ENCODE results near the gene CES2. TPM values are rescaled to one million over a fixed set of nuclear protein-coding genes. Genes with fewer than 3 reads are reported as not detected.

Gene CES2
- total RNA-seq, 2 donors from 2014 or later, result 27.6 to 48.0 TPM

GRCh38 chr16:66899945-66900710, 35.2 kb upstream of the CES2 start:
- DNase-seq, result peak; percentile 85
- peak; percentile 16 to 53 for ATAC-seq
- intact Hi-C loops (cut with DNase I), result loop anchor here in 1 of 2 donors (5.0 to 10.0 kb wide), 2 partner anchors 47 to 285 kb away; partner anchors contain the start of gene MATCAP1

DNA sequence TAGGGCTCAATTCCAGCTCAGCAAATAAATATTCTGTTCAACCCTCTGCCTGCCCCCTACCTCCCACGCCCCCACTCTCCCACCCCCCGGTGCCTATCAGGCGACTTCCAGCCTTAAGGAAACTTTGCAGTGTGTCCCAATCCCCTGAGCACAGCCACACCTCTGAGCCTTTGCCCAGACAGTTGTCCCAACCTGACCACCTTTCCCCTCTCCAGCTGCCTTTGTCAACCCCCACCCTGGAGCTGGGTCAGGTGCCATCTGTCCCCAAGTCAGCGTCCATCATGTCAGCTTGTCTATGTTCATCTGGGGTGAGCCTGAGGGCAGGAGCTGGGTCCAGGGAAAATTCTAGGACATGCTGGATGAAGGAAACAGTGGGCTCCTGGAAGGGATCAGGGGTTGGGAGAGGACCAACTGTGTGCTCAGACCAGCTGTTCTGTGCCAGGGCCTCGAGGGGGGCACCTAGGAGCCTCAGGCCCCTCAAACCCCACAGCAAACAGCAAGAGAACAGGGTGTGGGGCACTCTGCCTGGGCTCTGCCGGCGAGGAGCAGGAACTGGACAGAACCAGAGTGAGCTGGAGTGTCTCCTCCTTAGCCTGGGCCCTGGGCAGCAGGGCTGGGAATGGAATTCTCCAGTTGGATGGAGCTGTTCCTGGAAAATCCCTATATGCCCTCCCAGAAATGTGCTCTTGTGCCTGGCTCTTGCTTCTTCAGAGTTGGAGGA, 34.4 kb upstream of the CES2 start:
- intact Hi-C loops (cut with DNase I), result no loop called here
- ATAC-seq (no peak), DNase-seq (peak; percentile 23)

DNA sequence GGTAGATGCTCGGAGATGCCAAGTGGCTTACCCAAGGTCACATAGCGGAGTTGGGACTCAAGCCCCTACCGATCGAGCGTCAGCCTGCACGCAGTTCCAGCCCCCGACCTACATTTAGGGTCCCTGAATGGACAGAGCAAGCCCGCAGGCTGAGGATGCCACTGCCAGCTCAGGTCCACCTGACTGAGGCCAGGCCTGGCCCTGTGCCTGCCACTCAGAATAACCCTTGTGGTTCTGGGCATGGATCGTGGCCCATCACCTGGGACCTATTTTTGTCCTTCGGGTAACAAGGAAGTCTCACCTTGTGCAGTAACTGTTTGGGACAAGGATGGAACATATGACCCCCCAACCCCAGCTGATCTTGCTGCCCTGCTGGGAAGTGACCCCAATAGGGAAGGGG, 33.7 kb upstream of the CES2 start:
- DNase-seq, result peak; percentile 67
- no peak for ATAC-seq
- intact Hi-C loops (cut with DNase I), result no loop called here

- DNase-seq, result peak; percentile 68
- ATAC-seq, result peak; percentile 50 to 54
- intact Hi-C loops (cut with DNase I), result loop anchor here in 1 of 2 donors (1.0 kb wide), 1 partner anchor 25 kb away; no protein-coding TSS in a partner anchor
These were observed 32.4 kb upstream of the CES2 start for GRCh38 chr16:66902648-66903543.

DNA sequence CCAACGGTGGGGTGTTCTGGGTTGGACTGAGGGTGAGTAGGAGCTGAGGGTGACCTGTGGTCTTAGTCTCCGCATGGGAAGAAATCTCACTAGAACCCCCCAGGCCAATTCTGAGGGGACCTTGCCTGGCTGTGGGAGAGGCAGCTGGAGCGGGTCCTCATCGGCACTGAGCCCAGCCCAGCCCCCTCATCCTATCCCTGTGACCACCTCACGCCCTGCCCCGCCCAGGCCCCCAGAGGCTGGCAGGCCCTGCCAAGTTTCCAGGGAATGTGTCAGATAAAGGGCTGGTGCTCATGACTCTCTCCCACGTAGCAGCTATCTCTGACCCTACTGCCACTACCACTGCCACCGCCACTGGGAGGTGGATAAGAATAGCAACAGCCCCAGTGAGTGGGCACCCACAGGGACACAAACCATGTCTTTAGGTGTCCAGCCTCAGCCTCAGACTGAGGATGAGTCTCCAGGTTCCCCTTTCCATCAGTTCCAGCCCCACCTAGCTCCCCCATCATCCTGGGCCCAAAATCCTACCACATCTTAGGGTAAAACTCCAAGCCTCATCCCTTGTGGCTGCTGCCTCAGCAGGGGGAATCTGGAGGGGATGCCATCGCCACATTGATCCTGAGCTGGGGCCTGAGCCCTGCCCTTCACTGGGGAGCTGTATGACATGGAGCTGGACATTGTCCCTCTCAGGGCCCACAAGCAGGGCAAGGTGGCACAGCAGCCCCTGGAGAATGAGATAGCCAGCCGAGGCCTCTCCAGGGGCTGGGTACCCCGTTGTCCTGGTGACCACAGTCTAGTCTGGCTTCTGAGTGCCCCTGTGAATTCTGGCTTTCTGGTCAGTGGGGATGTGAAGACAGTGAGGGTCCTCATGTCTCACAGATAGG, 31.5 kb upstream of the CES2 start:
- peak; percentile 56 to 74 for ATAC-seq
- intact Hi-C loops (cut with DNase I), result loop anchor here in 1 of 2 donors (1.0 kb wide), 1 partner anchor 25 kb away; no protein-coding TSS in a partner anchor
- DNase-seq, result peak; percentile 83

DNA sequence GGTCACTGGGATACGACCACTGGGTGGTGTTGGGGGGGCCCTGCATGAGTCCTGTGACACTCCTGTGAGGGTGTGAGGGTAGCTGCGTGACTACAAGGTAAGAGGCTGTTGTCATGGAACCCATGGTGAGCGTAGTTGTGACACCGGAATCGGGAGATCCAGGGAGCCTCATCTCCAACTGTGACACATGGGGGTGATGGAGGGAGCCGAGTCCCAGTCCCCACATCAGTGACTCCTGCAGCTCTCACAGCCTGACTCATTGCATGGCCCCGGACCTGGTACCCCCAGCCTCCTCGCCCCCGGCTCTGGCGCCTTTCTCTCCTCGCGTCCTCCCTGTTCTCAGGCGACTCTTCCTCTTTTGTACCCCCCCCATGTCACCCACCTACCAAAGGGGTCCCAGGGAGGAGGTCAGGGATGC, 30.9 kb upstream of the CES2 start:
- no peak for ATAC-seq
- intact Hi-C loops (cut with DNase I), result no loop called here
- DNase-seq, result no peak

DNA sequence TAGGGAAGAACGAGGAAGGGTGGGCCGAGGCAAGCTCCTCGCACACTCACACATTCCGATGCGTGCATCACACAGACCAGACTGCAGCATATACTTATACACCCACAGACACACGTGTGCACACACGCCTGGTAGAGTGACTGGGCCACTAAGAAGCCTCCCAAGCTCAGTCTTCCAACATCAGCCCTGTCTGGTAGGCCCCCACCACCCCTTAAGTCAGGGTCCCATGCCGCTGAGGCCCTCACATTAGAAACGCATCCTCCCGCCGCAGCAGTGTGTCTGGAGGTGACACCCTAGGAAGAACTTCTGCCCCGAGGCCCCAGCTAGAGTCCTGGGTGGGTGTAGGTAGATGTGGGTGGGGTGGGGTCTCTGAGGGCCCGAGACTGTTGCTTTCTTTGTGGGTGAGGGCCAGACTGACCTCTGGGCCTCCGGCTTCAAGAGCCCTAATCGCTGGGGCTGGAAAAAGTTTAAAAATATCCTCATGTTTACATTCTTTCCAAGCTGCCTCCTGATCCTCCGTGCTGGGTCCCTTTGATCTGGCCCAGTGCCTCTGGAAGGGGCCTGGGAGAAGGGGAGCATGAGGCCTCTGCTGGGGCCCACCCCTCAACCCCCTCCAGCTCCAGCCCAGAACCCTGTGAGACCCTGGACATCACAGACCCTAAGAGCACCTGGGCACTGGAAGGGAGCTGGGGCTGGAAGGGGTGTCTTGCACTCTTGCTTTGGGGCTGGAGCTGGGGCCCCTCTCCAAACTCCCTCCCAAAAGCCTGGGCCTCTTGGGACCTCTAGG, 30.3 kb upstream of the CES2 start:
- DNase-seq (peak; percentile 18), ATAC-seq (no peak)
- intact Hi-C loops (cut with DNase I), result no loop called here

DNA sequence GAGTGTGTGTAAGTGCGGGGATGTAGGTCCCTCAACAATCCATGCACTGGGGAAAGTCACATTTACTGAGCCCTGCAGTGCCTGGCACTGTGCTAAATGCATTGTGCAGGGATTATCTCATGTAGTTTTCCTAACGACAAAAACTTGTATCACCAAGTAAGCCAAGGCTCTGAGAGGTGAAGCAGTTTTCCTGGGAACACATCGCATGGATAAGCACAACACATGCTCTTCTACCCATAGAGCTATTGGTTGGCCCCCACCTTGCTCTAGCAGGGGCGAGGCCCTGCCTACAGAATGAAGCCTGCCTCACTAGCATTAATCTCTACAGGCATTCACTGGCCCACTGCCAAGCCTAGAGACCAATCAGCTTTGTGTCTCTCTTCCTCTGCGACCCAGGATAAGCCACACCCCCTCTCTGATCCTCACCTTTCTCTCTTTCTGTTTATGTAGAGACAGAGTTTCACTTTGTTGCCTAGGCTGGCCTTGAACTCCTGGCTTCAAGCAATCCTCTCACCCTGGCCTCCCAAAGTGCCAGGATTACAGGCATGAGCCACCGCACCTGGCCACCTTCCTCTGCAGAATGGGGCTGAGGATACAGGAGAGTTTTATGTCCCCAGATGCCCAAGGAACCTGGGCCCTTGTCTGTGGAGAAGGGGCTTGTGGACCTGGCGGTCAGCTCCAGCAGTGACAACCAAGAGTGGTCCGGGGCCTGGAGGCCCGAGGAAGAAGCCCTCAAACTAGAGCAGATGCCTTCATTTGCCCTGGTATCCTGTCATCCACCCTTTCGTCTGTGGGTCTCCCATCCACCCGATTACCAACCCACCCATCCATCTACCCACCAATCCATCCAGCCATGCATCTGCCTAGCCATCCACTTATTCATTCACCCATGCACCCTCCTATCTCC, 29.4 kb upstream of the CES2 start:
- intact Hi-C loops (cut with DNase I), result no loop called here
- peak in 1 of 2 donors; percentile 12 for ATAC-seq
- peak; percentile 71 for DNase-seq

GRCh38 chr16:66906916-66907836, 28.1 kb upstream of the CES2 start:
- DNase-seq, result peak; percentile 39
- intact Hi-C loops (cut with DNase I), result no loop called here
- peak in 1 of 2 donors; percentile 12 for ATAC-seq

GRCh38 chr16:66908116-66908515, 27.2 kb upstream of the CES2 start:
- intact Hi-C loops (cut with DNase I), result no loop called here
- DNase-seq (peak; percentile 3), ATAC-seq (no peak)

- peak; percentile 2 for DNase-seq
- intact Hi-C loops (cut with DNase I), result no loop called here
- ATAC-seq, result no peak
These were observed 26.4 kb upstream of the CES2 start for GRCh38 chr16:66908762-66909559.

DNA sequence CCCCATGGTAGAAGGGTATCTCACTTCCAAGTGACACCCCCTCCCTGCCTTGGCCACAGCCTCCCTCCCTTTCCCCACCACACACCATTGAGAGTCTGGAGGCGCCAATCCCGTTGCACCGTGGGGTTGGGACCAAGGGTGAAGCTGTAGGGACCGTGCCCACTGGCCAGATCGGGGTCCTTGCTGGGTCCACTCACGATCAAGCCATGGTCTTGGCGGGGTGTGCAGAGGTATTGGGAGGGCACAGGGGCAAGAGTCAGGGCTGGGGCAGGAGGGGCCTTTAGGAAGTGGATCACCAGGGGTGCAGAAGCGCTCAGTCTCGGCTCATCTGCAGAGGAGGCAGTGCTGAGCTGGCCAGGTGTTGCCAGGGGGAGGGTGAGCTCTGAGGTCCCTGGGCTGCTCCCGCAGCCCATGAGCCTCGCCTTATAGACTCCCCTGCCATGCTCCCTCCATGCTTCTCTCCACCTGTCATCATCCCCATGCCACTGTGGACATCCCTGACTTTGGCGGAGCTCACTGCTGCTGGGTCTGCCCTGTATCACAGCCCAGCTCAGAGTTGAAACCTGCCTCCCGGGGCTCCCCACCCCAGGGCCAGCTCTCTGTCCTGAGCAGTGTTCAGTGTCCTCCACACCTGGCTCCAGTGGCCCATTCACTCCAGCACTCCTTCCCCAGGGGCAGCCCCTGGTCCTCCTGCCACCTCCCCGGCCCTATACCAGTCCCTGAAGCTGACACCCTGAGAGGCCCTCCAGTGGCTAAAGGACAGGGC, 25.0 kb upstream of the CES2 start:
- intact Hi-C loops (cut with DNase I), result no loop called here
- DNase-seq (peak; percentile 15), ATAC-seq (no peak)

DNA sequence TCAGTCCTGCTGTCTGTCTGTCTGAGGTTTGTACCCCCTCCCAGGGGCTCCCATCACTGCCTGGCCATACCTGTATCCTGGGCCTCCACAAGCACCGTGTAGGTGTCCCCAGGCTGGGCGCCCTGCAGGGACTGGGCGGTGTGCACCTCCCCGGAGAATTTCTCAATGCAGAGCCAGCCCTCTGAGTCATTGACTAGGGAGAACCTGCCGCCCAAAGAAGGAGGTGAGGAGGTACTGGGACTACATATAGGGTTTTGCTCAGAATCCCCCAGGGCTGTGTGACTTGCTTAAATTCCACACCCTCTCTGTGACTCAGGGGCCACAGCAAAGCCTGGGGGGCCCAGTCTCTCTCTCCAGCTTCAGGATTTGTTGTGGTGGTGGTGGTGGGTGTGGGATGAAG, 24.2 kb upstream of the CES2 start:
- ATAC-seq (peak in 1 of 2 donors; percentile 23), DNase-seq (peak; percentile 19)
- intact Hi-C loops (cut with DNase I), result no loop called here

GRCh38 chr16:66911801-66912200, 23.5 kb upstream of the CES2 start:
- no peak for ATAC-seq
- intact Hi-C loops (cut with DNase I), result no loop called here
- DNase-seq, result no peak
